HL-60 (cell line): ENCODE measurements around the gene HPS4.

Experiments used
- POLR2AphosphoS5 ChIP-seq: IDR thresholded peaks from 2 replicates; pipeline ENCODE4 v1.6.1; 2012; ENCODE audit warnings: low read depth
- TF ChIP-seq, protein P1 (sequence below): IDR thresholded peaks from 2 replicates; pipeline ENCODE4 v1.6.1; 2012; ENCODE audit warnings: low read depth; ENCODE audit not compliant: insufficient replicate concordance
- TF ChIP-seq, protein P2 (sequence below): IDR thresholded peaks from one replicate; pipeline ENCODE4 v1.5.1; 2011; ENCODE audit warnings: low read length, control low read depth, inconsistent platforms; ENCODE audit not compliant: insufficient read depth

DNA sequence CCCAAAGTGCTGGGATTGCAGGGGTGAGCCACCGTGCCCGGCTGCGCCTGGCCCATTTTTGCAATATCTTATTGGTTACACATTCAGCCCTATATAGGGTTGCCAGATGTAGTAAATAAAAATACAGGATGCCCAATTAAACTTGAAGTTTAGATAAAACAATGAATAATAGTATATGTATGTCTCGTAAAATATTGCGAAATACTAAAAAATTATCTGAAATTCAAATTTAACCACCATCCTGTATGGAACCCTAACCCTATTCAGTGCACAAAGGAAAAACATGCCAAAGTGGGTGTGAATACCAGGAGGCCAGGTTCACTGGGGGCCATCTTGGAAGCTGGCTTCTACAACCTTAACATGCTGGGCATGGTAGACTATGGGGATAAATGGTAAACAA lies 33.8 kb upstream of the HPS4 start:
- TF ChIP-seq, protein P1, sequence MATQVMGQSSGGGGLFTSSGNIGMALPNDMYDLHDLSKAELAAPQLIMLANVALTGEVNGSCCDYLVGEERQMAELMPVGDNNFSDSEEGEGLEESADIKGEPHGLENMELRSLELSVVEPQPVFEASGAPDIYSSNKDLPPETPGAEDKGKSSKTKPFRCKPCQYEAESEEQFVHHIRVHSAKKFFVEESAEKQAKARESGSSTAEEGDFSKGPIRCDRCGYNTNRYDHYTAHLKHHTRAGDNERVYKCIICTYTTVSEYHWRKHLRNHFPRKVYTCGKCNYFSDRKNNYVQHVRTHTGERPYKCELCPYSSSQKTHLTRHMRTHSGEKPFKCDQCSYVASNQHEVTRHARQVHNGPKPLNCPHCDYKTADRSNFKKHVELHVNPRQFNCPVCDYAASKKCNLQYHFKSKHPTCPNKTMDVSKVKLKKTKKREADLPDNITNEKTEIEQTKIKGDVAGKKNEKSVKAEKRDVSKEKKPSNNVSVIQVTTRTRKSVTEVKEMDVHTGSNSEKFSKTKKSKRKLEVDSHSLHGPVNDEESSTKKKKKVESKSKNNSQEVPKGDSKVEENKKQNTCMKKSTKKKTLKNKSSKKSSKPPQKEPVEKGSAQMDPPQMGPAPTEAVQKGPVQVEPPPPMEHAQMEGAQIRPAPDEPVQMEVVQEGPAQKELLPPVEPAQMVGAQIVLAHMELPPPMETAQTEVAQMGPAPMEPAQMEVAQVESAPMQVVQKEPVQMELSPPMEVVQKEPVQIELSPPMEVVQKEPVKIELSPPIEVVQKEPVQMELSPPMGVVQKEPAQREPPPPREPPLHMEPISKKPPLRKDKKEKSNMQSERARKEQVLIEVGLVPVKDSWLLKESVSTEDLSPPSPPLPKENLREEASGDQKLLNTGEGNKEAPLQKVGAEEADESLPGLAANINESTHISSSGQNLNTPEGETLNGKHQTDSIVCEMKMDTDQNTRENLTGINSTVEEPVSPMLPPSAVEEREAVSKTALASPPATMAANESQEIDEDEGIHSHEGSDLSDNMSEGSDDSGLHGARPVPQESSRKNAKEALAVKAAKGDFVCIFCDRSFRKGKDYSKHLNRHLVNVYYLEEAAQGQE: no peak
- no peak for TF ChIP-seq POLR2AphosphoS5
- TF ChIP-seq, protein P2, sequence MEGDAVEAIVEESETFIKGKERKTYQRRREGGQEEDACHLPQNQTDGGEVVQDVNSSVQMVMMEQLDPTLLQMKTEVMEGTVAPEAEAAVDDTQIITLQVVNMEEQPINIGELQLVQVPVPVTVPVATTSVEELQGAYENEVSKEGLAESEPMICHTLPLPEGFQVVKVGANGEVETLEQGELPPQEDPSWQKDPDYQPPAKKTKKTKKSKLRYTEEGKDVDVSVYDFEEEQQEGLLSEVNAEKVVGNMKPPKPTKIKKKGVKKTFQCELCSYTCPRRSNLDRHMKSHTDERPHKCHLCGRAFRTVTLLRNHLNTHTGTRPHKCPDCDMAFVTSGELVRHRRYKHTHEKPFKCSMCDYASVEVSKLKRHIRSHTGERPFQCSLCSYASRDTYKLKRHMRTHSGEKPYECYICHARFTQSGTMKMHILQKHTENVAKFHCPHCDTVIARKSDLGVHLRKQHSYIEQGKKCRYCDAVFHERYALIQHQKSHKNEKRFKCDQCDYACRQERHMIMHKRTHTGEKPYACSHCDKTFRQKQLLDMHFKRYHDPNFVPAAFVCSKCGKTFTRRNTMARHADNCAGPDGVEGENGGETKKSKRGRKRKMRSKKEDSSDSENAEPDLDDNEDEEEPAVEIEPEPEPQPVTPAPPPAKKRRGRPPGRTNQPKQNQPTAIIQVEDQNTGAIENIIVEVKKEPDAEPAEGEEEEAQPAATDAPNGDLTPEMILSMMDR: no peak
